HCT116 (cell line): Measurements from ENCODE around the gene KCNC3. TPM values are rescaled to one million over a fixed set of nuclear protein-coding genes. Genes with fewer than 3 reads are reported as not detected.

Experiments
- ATAC-seq: fragments of 200-7000 bp; cut with Tn5 transposase; 2 replicates; pipeline ENCODE4 v1.9.1; 2020; ENCODE audit warnings: mild to moderate bottlenecking, moderate library complexity
- BruUV-seq: library from RNA; stranded (reverse); fragments of 400-500 nt; replicated peaks from 2 replicates; lab custom pipeline; 2021; lab: Mats Ljungman, UMichigan
- CTCF ChIA-PET: fragments of 300-600 bp; sonication (Branson Sonifier 250); formaldehyde crosslinking; loops from one replicate; lab custom pipeline; 2021; ENCODE audit warnings: antibody characterized with exemption; lab: Charles Lee
- POLR2A ChIA-PET: fragments of 300-600, 350-600 bp; sonication (Branson Sonifier 250); formaldehyde crosslinking; loops from one replicate; lab custom pipeline; 2021; ENCODE audit warnings: antibody characterized with exemption; lab: Charles Lee
- RAD21 ChIA-PET, 2 experiments: fragments of 300-600 bp; sonication (Branson Sonifier 250); formaldehyde crosslinking; loops; one replicate each; lab custom pipeline; 2023; ENCODE audit warnings: low total read pairs in 2 of 2; ENCODE audit not compliant: uncharacterized antibody in 2 of 2, unreplicated experiment in 2 of 2, low non-redundant PET in 1 of 2; lab: Charles Lee
- DNase-seq: peaks from one replicate; pipeline ENCODE4 v3.0.0-alpha.2; 2010; ENCODE audit warnings: low read depth, low spot score
- H2AFZ ChIP-seq: fragments of 200-600 bp; shearing (Covaris generic), sonication (generic); 2 replicates; pipeline ENCODE4 v1.6.1; 2017; ENCODE audit warnings: low read depth, mixed run types, mixed read lengths, antibody characterized with exemption, low read length; ENCODE audit not compliant: poor library complexity, severe bottlenecking
- H3K27ac ChIP-seq: 2 replicates; pipeline ENCODE4 v1.5.1; 2012; ENCODE audit warnings: low read depth, low read length
- H3K27me3 ChIP-seq: fragments of 200-600 bp; sonication (generic); 2 replicates; pipeline ENCODE4 v1.6.1; 2016; ENCODE audit warnings: mixed run types, low read length, mixed read lengths; ENCODE audit not compliant: insufficient read depth
- H3K36me3 ChIP-seq, 2 experiments: fragments of 200-500 bp in 1 of 2; fragments of 200-600 bp in 1 of 2; sonication (Bioruptor generic) in 1 of 2; sonication (generic) in 1 of 2; 2 replicates each; pipeline versions ENCODE4 v1.5.1 to v1.6.1; 2014 to 2016; ENCODE audit warnings: low read length in 2 of 2, inconsistent platforms in 1 of 2, mixed read lengths in 1 of 2, mixed run types in 1 of 2; ENCODE audit not compliant: insufficient read depth in 2 of 2, control insufficient read depth in 1 of 2
- H3K4me1 ChIP-seq, 2 experiments: fragments of 200-600 bp in 1 of 2; sonication (generic) in 1 of 2; 2 replicates each; pipeline versions ENCODE4 v1.5.1 to v1.6.1; 2012 to 2017; ENCODE audit warnings: low read length in 2 of 2, inconsistent platforms in 1 of 2, mild to moderate bottlenecking in 1 of 2, mixed read lengths in 1 of 2, mixed run types in 1 of 2, moderate library complexity in 1 of 2; ENCODE audit not compliant: insufficient read depth in 2 of 2, control insufficient read depth in 1 of 2
- H3K4me2 ChIP-seq: fragments of 200-600 bp; sonication (generic); 2 replicates; pipeline ENCODE4 v1.6.1; 2017; ENCODE audit warnings: mixed run types, low read length, mixed read lengths
- H3K4me3 ChIP-seq, 2 experiments: fragments of 200-600 bp in 1 of 2; sonication (generic) in 1 of 2; replicated peaks in 1 of 2; 2 replicates each; pipeline ENCODE4 v1.5.1; 2011 to 2016; ENCODE audit warnings: low read length in 2 of 2, control low read depth in 1 of 2, low read depth in 1 of 2, mild to moderate bottlenecking in 1 of 2, mixed read lengths in 1 of 2, mixed run types in 1 of 2
- H3K79me2 ChIP-seq: fragments of 200-600 bp; sonication (generic); 2 replicates; pipeline ENCODE4 v1.6.1; 2017; ENCODE audit warnings: mild to moderate bottlenecking, mixed run types, low read length, moderate library complexity, mixed read lengths; ENCODE audit not compliant: insufficient read depth
- H3K9ac ChIP-seq: fragments of 200-600 bp; sonication (generic); 2 replicates; pipeline ENCODE4 v1.6.1; 2016; ENCODE audit warnings: low read length, mixed read lengths
- H3K9me2 ChIP-seq: fragments of 200-600 bp; sonication (generic), shearing (Covaris generic); 2 replicates; pipeline ENCODE4 v1.6.1; 2017; ENCODE audit warnings: mixed run types, mild to moderate bottlenecking, moderate library complexity; ENCODE audit not compliant: insufficient read depth
- H3K9me3 ChIP-seq, 2 experiments: fragments of 200-500 bp in 1 of 2; fragments of 200-600 bp in 1 of 2; sonication (Bioruptor generic) in 1 of 2; sonication (generic) in 1 of 2; 2 replicates each; pipeline ENCODE4 v1.6.1; 2014 to 2017; ENCODE audit warnings: low read length in 2 of 2, mixed read lengths in 2 of 2, inconsistent platforms in 1 of 2, low read depth in 1 of 2, mild to moderate bottlenecking in 1 of 2, mixed run types in 1 of 2, moderate library complexity in 1 of 2; ENCODE audit not compliant: control insufficient read depth in 1 of 2, insufficient read depth in 1 of 2
- H4K20me1 ChIP-seq: fragments of 200-600 bp; sonication (generic), shearing (Covaris generic); 2 replicates; pipeline ENCODE4 v1.6.1; 2017; ENCODE audit warnings: mixed run types, mild to moderate bottlenecking, moderate library complexity; ENCODE audit not compliant: insufficient read depth
- ATF3 ChIP-seq: IDR thresholded peaks from 2 replicates; pipeline ENCODE4 v1.6.1; 2012
- CEBPB ChIP-seq: IDR thresholded peaks from 2 replicates; pipeline ENCODE4 v1.6.1; 2012; ENCODE audit warnings: low read depth
- EGR1 ChIP-seq: IDR thresholded peaks from 2 replicates; pipeline ENCODE4 v1.6.1; 2012; ENCODE audit warnings: low read depth
- EZH2 ChIP-seq: fragments of 200-600 bp; sonication (generic); IDR thresholded peaks from 2 replicates; pipeline ENCODE4 v1.6.1; 2017; ENCODE audit warnings: antibody characterized with exemption, mixed run types
- FOSL1 ChIP-seq: IDR thresholded peaks from 2 replicates; pipeline ENCODE4 v1.6.1; 2012; ENCODE audit warnings: low read depth
- JUND ChIP-seq: IDR thresholded peaks from 2 replicates; pipeline ENCODE4 v1.6.1; 2012
- POLR2A ChIP-seq: IDR thresholded peaks from 2 replicates; pipeline ENCODE4 v1.7.0; 2011; ENCODE audit warnings: borderline replicate concordance; ENCODE audit not compliant: insufficient read depth, insufficient read length; ENCODE audit errors: extremely low read depth
- POLR2AphosphoS5 ChIP-seq: IDR thresholded peaks from 2 replicates; pipeline ENCODE4 v1.6.1; 2011; ENCODE audit warnings: mild to moderate bottlenecking, low read depth, low read length, moderate library complexity
- SIN3A ChIP-seq: IDR thresholded peaks from 2 replicates; pipeline ENCODE4 v1.6.1; 2012; ENCODE audit warnings: low read depth
- SP1 ChIP-seq: IDR thresholded peaks from 2 replicates; pipeline ENCODE4 v1.6.1; 2012; ENCODE audit warnings: low read depth
- SRF ChIP-seq: IDR thresholded peaks from 2 replicates; pipeline ENCODE4 v1.6.1; 2012; ENCODE audit warnings: low read depth
- TCF7L2 ChIP-seq: IDR thresholded peaks from 2 replicates; pipeline ENCODE4 v1.7.0; 2011; ENCODE audit warnings: borderline replicate concordance, inconsistent platforms; ENCODE audit not compliant: insufficient read depth, insufficient read length; ENCODE audit errors: extremely low read depth
- YY1 ChIP-seq: IDR thresholded peaks from 2 replicates; pipeline ENCODE4 v1.6.1; 2011; ENCODE audit warnings: low read length, low read depth, moderate library complexity, mild to moderate bottlenecking; ENCODE audit not compliant: insufficient replicate concordance; ENCODE audit errors: extremely low read depth
- ZFX ChIP-seq: fragments of 450-650 bp; IDR thresholded peaks from 2 replicates; pipeline ENCODE4 v1.6.1; 2017
- ZNF274 ChIP-seq: fragments of 200-500 bp; sonication (Bioruptor generic); IDR thresholded peaks from 2 replicates; pipeline ENCODE4 v1.6.1; 2014; ENCODE audit warnings: mild to moderate bottlenecking, low read depth, low read length, inconsistent platforms
- intact Hi-C: fragments of 100-400 bp; cut with micrococcal nuclease; formaldehyde crosslinking; loops from 2 replicates; pipeline ENCODE4 v1.10.0; 2022
- total RNA-seq: library from RNA; stranded (reverse); gene quantifications from one replicate; pipeline ENCODE4 v1.2.1, GENCODE V29; 2021; ENCODE audit not compliant: unreplicated experiment
- TF ChIP-seq, protein P1 (sequence below), 3 experiments: fragments of 200-600 bp in 1 of 3; sonication (generic) in 1 of 3; IDR thresholded peaks in 2 of 3; conservative IDR thresholded peaks in 1 of 3; 2 replicates each; pipeline ENCODE4 v1.5.1; 2012 to 2017; ENCODE audit warnings: low read depth in 2 of 3, low read length in 2 of 3, antibody characterized with exemption in 1 of 3, borderline replicate concordance in 1 of 3, control low read depth in 1 of 3, mild to moderate bottlenecking in 1 of 3, mixed read lengths in 1 of 3, mixed run types in 1 of 3, moderate library complexity in 1 of 3; ENCODE audit not compliant: insufficient read depth in 1 of 3
- TF ChIP-seq, protein P2 (sequence below): IDR thresholded peaks from 2 replicates; pipeline ENCODE4 v1.6.1; 2011; ENCODE audit warnings: mild to moderate bottlenecking, low read length, moderate library complexity; ENCODE audit not compliant: insufficient replicate concordance; ENCODE audit errors: extremely low read depth
- TF ChIP-seq, protein P3 (sequence below): IDR thresholded peaks from 2 replicates; pipeline ENCODE4 v1.6.1; 2012; ENCODE audit warnings: low read depth

The KCNC3 gene
- total RNA-seq, 1 experiment from 2014 or later = 6.9 TPM

- ChIA-PET POLR2A (interaction anchor here (0.6 to 1.5 kb wide), 4 partner anchors 8 to 348 kb away, joined by 3 to 5 read pairs (median 4); partner anchors contain the start of gene POLD1), RAD21 (no interaction called here), CTCF (interaction anchor here (1.0 to 1.1 kb wide), 2 partner anchors 8 to 84 kb away, joined by 3 read pairs; no protein-coding TSS in a partner anchor)
- DNase-seq (peak; percentile 98), ATAC-seq (peak; percentile 85)
- Histone ChIP-seq H3K4me2 (peak within 1 kb of the TSS; percentile 93), H4K20me1 (no peaks in the 10 kb centered on the region), H3K27me3 (no peaks in the 10 kb centered on the region), H3K9ac (peak within 1 kb of the TSS; percentile 98), H2AFZ (no peak within 1 kb of the TSS), H3K4me1 (peaks cover 4 to 13% of the 10 kb centered on the region in 2 experiments; a peak in 3 of 4 replicates), H3K9me2 (no peaks in the 10 kb centered on the region), H3K4me3 (peak within 1 kb of the TSS; percentile 76 to 95), H3K79me2 (peaks cover 14% of the 10 kb centered on the region; the same call in 1 of the 2 replicates), H3K36me3 (peaks cover 25 to 29% of the 10 kb centered on the region in 2 experiments), H3K9me3 (no peaks in the 10 kb centered on the region), H3K27ac (peak within 1 kb of the TSS; percentile 85)
- intact Hi-C loops = loop anchor here (1.0 kb wide), 1 partner anchor 100 kb away; the partner anchor contains the start of genes EMC10 and GARIN5A
- BruUV-seq = no TSS peak
- no peak for TF ChIP-seq JUND
- peak; percentile 79 for TF ChIP-seq YY1
- TF ChIP-seq ATF3 = no peak
- TF ChIP-seq, protein P1, sequence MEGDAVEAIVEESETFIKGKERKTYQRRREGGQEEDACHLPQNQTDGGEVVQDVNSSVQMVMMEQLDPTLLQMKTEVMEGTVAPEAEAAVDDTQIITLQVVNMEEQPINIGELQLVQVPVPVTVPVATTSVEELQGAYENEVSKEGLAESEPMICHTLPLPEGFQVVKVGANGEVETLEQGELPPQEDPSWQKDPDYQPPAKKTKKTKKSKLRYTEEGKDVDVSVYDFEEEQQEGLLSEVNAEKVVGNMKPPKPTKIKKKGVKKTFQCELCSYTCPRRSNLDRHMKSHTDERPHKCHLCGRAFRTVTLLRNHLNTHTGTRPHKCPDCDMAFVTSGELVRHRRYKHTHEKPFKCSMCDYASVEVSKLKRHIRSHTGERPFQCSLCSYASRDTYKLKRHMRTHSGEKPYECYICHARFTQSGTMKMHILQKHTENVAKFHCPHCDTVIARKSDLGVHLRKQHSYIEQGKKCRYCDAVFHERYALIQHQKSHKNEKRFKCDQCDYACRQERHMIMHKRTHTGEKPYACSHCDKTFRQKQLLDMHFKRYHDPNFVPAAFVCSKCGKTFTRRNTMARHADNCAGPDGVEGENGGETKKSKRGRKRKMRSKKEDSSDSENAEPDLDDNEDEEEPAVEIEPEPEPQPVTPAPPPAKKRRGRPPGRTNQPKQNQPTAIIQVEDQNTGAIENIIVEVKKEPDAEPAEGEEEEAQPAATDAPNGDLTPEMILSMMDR (IDR thresholded peaks at IDR 0.05 in 2 of 3, conservative IDR thresholded peaks at IDR 0.05 in 1 of 3; ENCODE audit: borderline replicate concordance in 1 of 3, insufficient read depth in 1 of 3, low read depth in 2 of 3, low read length in 2 of 3) = no peak
- TF ChIP-seq EGR1 = peak; percentile 63
- no peak for TF ChIP-seq TCF7L2
- TF ChIP-seq SRF = peak; percentile 91
- no peak for TF ChIP-seq CEBPB
- no peak for TF ChIP-seq ZNF274
- peak; percentile 88 for TF ChIP-seq POLR2AphosphoS5
- TF ChIP-seq, protein P2, sequence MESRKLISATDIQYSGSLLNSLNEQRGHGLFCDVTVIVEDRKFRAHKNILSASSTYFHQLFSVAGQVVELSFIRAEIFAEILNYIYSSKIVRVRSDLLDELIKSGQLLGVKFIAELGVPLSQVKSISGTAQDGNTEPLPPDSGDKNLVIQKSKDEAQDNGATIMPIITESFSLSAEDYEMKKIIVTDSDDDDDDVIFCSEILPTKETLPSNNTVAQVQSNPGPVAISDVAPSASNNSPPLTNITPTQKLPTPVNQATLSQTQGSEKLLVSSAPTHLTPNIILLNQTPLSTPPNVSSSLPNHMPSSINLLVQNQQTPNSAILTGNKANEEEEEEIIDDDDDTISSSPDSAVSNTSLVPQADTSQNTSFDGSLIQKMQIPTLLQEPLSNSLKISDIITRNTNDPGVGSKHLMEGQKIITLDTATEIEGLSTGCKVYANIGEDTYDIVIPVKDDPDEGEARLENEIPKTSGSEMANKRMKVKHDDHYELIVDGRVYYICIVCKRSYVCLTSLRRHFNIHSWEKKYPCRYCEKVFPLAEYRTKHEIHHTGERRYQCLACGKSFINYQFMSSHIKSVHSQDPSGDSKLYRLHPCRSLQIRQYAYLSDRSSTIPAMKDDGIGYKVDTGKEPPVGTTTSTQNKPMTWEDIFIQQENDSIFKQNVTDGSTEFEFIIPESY = peak; percentile 19
- peak; percentile 79 for TF ChIP-seq SP1
- TF ChIP-seq SIN3A = peak; percentile 63; the same call in 1 of the 2 replicates
- no peak for TF ChIP-seq ZFX
- no peak for TF ChIP-seq EZH2
- no peak for TF ChIP-seq FOSL1
- TF ChIP-seq, protein P3, sequence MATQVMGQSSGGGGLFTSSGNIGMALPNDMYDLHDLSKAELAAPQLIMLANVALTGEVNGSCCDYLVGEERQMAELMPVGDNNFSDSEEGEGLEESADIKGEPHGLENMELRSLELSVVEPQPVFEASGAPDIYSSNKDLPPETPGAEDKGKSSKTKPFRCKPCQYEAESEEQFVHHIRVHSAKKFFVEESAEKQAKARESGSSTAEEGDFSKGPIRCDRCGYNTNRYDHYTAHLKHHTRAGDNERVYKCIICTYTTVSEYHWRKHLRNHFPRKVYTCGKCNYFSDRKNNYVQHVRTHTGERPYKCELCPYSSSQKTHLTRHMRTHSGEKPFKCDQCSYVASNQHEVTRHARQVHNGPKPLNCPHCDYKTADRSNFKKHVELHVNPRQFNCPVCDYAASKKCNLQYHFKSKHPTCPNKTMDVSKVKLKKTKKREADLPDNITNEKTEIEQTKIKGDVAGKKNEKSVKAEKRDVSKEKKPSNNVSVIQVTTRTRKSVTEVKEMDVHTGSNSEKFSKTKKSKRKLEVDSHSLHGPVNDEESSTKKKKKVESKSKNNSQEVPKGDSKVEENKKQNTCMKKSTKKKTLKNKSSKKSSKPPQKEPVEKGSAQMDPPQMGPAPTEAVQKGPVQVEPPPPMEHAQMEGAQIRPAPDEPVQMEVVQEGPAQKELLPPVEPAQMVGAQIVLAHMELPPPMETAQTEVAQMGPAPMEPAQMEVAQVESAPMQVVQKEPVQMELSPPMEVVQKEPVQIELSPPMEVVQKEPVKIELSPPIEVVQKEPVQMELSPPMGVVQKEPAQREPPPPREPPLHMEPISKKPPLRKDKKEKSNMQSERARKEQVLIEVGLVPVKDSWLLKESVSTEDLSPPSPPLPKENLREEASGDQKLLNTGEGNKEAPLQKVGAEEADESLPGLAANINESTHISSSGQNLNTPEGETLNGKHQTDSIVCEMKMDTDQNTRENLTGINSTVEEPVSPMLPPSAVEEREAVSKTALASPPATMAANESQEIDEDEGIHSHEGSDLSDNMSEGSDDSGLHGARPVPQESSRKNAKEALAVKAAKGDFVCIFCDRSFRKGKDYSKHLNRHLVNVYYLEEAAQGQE = no peak
- peak; percentile 57 for TF ChIP-seq POLR2A
Observed at GRCh38 chr19:50376166-50377050, 47.2 kb upstream of the KCNC3 start, which contains the start of gene NR1H2. Gene NR1H2 (plus strand): TSS chr19:50376457. CDS start chr19:50377606, 1,149 bp downstream.
